SH-SY5Y (cell line): ENCODE data around the gene SNTG2.

Experiments used
- GATA2 ChIP-seq: IDR thresholded peaks from 2 replicates; pipeline ENCODE4 v1.6.1; 2011; ENCODE audit warnings: mild to moderate bottlenecking, low read depth, low read length
- GATA3 ChIP-seq: IDR thresholded peaks from 2 replicates; pipeline ENCODE4 v1.6.1; 2011; ENCODE audit warnings: low read depth, mild to moderate bottlenecking, low read length, moderate library complexity

DNA sequence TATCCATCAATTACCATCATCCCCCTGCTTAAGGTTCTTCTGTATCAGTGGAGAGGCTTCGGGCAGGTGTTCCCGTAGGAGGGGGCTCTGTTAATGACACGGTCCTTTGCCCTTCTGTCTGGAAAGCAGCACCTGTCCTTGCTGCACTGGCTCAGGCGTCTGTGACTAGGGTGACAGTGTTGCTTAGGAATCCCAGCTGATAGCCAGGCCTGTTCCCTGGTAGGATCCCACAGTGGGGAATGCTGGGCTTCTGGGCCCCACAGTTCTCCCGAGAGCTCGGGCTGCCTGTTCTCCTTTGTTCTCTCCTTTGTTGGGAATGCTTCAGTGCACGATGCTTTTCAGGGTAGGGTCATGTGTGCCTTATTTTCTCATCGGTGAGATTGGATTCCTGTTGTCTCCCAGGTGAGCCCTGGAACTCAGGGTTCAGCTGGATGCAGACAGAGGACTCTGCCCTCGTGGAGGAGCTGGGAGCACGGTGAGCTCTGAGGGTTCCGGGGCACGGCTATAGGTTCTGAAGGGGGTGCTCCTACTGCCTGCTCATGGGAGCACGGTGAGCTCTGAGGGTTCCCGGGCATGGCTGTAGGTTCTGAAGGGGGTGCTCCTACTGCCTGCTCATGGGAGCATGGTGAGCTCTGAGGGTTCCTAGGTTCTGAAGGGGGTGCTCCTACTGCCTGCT is 9.6 kb downstream of the SNTG2 start:
- TF ChIP-seq GATA3 (no peak), GATA2 (no peak)
